ENCODE data around the gene PRR29.

DNA sequence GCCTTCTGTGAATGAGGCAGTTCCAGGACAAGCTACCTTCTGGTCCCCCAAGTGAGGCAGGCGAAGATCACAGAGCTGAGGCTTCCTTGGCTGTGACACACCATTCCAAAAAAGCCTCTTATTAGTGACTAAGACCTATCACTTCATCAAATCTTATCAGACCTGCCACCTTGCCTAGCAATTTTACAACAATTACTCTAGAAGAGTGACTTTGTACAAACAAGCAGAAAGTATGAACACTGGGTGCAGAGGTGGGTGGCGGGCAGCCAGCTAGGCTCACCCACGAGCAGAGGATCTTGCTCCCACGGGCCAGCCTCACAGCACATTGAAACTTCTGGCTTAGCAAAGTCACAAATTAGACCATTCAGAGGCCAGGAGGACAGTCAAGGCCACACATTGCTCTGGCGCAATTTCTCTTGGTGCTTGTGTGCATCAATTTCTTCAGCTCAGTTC, 24.5 kb downstream of the PRR29 start:
- TF ChIP-seq, protein P1, sequence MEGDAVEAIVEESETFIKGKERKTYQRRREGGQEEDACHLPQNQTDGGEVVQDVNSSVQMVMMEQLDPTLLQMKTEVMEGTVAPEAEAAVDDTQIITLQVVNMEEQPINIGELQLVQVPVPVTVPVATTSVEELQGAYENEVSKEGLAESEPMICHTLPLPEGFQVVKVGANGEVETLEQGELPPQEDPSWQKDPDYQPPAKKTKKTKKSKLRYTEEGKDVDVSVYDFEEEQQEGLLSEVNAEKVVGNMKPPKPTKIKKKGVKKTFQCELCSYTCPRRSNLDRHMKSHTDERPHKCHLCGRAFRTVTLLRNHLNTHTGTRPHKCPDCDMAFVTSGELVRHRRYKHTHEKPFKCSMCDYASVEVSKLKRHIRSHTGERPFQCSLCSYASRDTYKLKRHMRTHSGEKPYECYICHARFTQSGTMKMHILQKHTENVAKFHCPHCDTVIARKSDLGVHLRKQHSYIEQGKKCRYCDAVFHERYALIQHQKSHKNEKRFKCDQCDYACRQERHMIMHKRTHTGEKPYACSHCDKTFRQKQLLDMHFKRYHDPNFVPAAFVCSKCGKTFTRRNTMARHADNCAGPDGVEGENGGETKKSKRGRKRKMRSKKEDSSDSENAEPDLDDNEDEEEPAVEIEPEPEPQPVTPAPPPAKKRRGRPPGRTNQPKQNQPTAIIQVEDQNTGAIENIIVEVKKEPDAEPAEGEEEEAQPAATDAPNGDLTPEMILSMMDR (IDR thresholded peaks at IDR 0.05; ENCODE audit: poor library complexity, severe bottlenecking): no peak
- no peak for TF ChIP-seq RAD21 (conservative IDR thresholded peaks at IDR 0.05)
- TF ChIP-seq EZH2 (IDR thresholded peaks at IDR 0.05; ENCODE audit: borderline replicate concordance, insufficient read depth, low read length, poor library complexity, severe bottlenecking): no peak
- TF ChIP-seq, protein P2, sequence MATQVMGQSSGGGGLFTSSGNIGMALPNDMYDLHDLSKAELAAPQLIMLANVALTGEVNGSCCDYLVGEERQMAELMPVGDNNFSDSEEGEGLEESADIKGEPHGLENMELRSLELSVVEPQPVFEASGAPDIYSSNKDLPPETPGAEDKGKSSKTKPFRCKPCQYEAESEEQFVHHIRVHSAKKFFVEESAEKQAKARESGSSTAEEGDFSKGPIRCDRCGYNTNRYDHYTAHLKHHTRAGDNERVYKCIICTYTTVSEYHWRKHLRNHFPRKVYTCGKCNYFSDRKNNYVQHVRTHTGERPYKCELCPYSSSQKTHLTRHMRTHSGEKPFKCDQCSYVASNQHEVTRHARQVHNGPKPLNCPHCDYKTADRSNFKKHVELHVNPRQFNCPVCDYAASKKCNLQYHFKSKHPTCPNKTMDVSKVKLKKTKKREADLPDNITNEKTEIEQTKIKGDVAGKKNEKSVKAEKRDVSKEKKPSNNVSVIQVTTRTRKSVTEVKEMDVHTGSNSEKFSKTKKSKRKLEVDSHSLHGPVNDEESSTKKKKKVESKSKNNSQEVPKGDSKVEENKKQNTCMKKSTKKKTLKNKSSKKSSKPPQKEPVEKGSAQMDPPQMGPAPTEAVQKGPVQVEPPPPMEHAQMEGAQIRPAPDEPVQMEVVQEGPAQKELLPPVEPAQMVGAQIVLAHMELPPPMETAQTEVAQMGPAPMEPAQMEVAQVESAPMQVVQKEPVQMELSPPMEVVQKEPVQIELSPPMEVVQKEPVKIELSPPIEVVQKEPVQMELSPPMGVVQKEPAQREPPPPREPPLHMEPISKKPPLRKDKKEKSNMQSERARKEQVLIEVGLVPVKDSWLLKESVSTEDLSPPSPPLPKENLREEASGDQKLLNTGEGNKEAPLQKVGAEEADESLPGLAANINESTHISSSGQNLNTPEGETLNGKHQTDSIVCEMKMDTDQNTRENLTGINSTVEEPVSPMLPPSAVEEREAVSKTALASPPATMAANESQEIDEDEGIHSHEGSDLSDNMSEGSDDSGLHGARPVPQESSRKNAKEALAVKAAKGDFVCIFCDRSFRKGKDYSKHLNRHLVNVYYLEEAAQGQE (IDR thresholded peaks at IDR 0.05; ENCODE audit: borderline replicate concordance): no peak
- no peak for TF ChIP-seq EP300 (conservative IDR thresholded peaks at IDR 0.05; ENCODE audit: poor library complexity, severe bottlenecking)
- no peak for TF ChIP-seq TAF1 (IDR thresholded peaks at IDR 0.05; ENCODE audit: low read depth)
- TF ChIP-seq POLR2AphosphoS5 (IDR thresholded peaks at IDR 0.05): no peak
